Amniotic epithelial cell (primary cell): ENCODE results near the gene ADAM12.

Source experiments
- DNase-seq: peaks from one replicate; pipeline ENCODE4 v3.0.0-alpha.2; 2010; ENCODE audit warnings: low read depth

Gene ADAM12

GRCh38 chr10:126080291-126080825, 307.9 kb downstream of the ADAM12 start:
- DNase-seq, result no peak

- no peak for DNase-seq
Measured at GRCh38 chr10:126075009-126075408, 313.3 kb downstream of the ADAM12 start.

- no peak for DNase-seq
Measured at GRCh38 chr10:126074291-126074690, 314.0 kb downstream of the ADAM12 start.

- no peak for DNase-seq
Measured at GRCh38 chr10:126073606-126074005, 314.7 kb downstream of the ADAM12 start.

- DNase-seq, result no peak
Measured at GRCh38 chr10:126072622-126073021, 315.7 kb downstream of the ADAM12 start.

DNA sequence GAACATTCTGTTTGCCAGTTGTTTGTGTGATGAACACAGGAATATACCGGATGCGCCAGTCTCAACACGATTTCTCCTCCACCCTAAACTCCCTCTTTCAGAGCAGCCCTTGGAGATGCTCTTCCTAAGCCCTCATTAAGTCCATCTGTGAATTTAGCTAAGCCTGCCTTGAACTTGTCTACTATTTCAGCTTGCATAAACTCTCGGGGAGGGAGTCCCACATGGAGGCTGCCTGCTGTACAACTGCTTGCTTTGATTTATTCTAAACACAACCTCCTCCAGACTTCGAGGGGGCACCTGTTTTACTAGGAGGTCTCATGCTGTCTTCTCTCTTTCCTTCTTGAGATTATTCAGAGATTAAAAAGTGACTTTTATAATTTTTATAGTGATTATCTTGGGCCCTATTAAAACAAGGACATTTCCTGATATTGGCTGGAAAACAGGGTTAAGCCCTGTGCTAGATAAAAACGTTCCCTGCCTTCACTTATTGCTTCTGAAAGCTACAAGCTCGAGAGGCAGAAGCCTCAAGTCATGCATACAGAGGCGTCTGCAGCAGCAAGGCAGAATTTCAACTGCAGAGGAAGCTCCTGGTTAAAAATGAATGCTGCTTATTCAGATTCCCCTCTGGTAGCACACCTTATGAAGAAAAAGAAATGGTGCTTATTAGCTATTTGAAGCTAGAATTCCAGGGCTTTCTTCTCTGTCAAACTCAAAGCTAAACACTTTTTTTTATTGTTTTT, 317.6 kb downstream of the ADAM12 start:
- DNase-seq, result no peak

DNA sequence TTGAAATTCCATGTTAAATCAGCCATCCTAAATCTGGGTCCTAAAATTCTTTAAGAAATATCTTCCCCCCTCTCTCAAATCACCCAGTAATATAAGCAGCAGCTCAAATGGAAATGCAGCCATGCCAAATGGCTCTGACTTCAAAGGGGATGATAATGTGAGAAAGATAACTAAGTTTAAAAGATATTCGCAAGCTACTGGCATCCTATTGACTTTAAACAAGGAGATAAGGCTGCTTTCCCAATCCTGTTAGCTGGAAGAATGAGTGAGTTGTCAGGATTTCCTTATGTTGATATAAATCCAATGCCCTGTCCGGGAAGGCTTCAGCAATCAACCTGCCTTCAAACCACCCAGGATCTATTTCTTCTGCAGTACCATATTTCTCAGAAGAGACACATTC, 320.0 kb downstream of the ADAM12 start:
- no peak for DNase-seq

GRCh38 chr10:126066456-126066855, 321.8 kb downstream of the ADAM12 start:
- no peak for DNase-seq

DNA sequence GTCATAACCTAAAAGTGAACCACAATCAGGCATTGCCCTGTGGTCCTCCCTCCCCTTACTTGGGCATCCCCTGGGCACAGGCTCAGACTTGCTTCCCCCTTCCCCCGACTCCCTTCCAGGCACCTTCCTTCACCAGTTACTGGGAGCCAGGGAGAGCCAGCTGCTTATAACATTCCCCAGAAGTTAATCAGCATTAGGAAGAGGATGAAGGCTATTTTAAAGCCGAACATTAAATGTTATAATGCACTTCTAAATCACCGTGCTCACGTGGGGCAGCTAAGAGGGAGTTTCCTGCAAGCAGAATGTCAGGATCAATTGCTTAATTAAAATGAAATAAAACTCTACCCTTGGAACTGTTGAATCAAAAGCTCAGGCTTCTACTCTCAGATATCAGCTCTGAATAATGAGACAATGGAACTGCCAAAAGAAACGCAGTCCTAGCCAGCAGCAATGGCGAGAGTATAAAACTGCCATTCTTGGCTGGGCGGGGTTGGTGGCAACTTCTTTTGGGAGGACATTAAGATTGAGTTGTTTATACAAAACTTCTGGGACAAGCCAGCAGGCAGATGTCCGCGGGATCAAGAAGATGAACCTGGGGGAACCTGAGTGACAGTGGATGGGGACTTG, 322.4 kb downstream of the ADAM12 start:
- no peak for DNase-seq

DNA sequence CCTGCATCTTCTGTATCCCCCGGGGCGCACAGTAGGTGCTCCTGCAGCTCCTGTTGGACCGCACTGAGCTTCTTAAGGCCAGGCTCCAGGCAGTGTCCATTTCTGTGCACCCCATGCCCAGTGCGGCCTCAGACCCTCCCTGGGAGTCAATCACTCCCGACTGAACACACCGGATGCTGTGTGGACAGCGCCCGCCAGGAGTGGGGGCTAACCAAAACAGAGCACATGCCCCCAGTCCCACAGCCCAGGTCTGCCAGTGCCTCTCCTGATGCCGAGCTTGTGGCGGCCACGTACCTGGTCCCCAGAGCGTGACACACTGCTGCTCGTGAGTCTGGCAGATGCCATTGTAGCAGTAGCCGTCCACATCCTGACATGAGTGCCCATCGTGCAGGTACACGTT, 323.8 kb downstream of the ADAM12 start:
- DNase-seq, result no peak

DNA sequence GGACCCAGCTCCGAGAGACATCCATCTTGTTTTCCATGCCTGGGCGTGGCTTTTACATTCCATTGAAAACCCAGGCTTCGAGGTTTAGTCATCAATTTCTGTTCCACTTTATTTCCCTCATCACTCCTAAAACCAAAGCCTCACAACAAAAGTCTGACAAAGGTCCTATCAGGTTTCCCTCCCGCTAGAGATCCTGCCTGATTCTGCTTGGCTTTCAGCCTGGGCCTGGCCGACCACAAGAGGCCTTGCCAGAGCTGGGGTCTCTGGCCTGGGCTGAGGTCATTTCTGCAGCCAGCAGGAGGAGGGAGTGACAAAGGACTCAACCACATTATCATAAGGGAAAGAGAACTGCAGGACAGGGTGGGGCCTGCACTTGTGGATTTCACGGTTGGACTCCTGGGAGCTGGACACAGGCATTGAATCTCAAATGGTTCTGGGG, 324.9 kb downstream of the ADAM12 start:
- peak; percentile 21 for DNase-seq

DNA sequence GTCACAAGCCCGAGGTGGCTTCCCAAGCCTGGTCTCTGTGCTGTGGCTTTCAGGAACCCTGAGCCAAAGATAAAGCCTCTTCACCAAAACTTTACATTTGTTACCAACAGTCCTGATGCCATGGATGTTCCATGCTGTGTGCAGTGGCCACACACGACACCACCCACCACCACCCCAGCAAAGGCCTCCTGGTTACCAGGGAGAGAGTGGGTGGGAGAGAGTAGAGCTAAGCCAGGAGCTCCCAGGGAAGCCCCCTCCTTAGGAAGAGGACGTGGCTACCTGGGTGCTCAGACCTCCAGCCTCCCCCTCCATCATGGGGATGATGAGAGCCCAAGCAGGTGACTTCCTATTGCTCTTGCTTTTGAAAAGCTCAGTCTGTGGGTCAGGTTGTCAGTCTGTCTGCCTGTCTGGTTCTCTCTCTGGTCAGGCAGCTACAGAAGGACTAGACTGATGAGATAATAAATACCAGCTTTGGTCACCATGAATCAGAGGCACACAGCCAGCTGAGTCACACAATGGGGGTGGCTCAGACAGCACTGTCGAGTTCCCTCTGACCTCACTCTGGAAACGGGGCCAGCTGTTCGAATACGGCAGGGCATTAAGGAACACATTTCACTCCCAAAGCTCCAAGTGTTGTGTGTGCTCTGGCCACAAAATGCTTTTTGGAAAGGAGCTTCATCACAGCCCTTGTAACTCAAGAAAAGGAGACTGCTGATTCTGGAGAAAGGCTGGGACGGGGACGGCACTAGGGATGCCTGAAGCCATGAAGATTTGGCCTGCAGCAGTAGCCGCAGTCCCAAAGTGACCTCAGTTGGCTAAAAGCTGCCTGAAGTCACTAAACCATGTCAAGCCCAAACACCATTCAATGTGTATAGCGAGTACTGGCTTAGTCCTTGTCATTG, 325.9 kb downstream of the ADAM12 start:
- DNase-seq, result peak; percentile 86

DNA sequence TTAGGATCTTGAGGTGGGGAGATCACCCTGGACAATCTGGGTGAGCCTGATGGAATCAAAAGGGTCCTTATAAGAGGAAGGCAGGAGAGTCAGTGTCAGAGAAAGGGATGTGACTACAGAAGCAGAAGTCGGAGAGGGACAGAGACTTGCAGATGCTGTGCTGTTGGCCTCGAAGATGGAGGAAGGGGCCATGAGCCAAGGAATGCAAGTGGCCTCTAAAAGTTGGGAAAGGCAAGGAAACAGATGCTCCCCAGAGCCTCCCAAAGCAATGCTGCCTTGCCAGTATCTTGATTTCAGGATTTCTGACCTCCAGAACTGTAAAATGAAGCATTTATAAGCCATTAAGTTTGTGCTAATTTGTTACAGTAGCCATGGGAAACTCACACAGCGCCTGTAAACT, 326.8 kb downstream of the ADAM12 start:
- no peak for DNase-seq

- DNase-seq, result peak; percentile 25
Measured at GRCh38 chr10:126060261-126060931, 327.9 kb downstream of the ADAM12 start.

DNA sequence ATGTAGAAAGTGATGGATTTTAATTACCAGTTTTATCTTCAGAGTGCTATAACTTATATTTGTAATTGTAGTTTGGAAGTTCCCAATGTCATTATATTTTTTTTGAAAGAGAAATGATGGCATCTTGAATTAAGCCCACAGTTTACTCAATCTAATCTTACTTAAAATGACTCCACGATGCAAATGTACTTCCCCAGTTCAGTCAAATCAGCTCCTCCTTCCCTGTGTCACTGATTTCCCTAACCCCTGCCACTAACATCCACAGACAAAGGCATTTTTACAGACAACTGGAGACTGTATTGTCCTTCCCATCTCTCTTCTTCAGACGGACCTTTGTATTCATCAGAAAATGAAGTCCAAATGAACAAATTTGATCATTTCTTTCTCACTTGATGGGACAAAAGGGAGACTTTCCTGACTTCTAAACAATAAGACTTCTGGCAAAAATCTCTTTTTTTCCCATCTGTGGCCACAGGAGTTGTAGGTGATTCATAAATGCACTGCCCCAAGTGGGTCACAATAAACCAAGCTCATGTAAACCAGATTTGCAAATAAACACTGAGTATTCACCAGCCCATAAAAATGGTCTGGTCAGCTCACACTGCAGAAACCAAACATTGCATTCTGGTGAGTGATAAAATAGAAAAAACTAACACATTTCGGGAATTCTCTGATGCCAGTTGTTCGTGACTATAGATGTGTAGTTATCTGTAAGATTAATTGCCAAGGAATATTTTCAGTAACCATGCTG, 329.0 kb downstream of the ADAM12 start:
- peak; percentile 54 for DNase-seq

GRCh38 chr10:126058507-126058906, 329.8 kb downstream of the ADAM12 start:
- DNase-seq, result no peak

GRCh38 chr10:126058104-126058503, 330.2 kb downstream of the ADAM12 start:
- DNase-seq, result no peak

GRCh38 chr10:126057494-126057893, 330.8 kb downstream of the ADAM12 start:
- no peak for DNase-seq

DNA sequence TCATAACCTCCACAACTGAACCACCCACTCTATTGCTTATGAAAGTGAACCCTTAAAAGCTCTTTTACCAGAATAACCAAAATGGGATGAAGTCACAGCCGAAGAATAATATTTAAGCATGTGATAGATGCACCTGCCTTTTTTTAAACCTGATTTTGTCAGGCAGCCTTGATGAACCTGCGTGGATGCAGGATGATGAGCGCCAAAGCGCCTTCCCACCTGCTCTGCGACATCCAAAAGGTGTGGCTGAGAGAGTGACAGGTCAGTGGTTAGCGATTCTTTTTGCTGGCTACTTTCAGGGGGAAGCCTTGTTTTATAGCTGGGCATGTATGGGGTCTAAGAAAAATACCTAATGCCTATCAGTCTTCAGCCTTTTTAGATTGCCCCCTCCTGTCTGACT, 334.1 kb downstream of the ADAM12 start:
- no peak for DNase-seq

DNA sequence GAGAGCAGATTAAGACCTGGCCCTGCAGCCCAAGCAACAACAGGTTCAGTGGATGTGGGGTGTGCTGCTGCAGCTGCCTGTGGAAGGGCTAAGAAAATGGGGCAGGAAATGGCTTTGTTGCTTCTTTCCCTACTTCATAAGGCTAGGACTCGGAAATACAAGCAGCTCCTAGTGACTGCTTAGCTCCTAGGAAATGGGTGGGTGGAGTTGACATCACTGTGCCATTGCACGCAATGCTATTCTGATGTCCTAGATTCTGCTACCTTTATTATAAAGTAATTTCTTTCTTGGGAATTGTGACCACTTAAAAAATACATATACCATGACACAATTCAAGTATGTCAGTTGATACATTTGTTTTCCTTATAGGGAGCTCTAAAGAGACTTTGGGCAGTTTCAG, 336.1 kb downstream of the ADAM12 start:
- DNase-seq, result no peak
